Measurements from ENCODE around the gene CXorf58.

CXorf58 gene

GRCh38 chrX:23879380-23880090, 28.3 kb upstream of the CXorf58 start:
- DNase-seq (ENCODE audit: low spot score), result no peak
- no peak for TF ChIP-seq CTCF (IDR thresholded peaks at IDR 0.05; ENCODE audit: extremely low read depth, insufficient read depth, missing control alignments)
- in situ Hi-C loops (cut with MboI; ENCODE audit: low pct_unique_long_range_greater_than_20kb, low sequenced_read_pairs, unreplicated experiment), result no loop called here

GRCh38 chrX:23883737-23884354, 24.0 kb upstream of the CXorf58 start:
- DNase-seq (ENCODE audit: low spot score), result no peak
- TF ChIP-seq CTCF (IDR thresholded peaks at IDR 0.05; ENCODE audit: extremely low read depth, insufficient read depth, missing control alignments), result no peak
- in situ Hi-C loops (cut with MboI; ENCODE audit: low pct_unique_long_range_greater_than_20kb, low sequenced_read_pairs, unreplicated experiment), result no loop called here

- DNase-seq (ENCODE audit: low spot score), result no peak
- in situ Hi-C loops (cut with MboI; ENCODE audit: low pct_unique_long_range_greater_than_20kb, low sequenced_read_pairs, unreplicated experiment), result no loop called here
- no peak for TF ChIP-seq CTCF (IDR thresholded peaks at IDR 0.05; ENCODE audit: extremely low read depth, insufficient read depth, missing control alignments)
These were observed 23.3 kb upstream of the CXorf58 start for GRCh38 chrX:23884427-23885024.

- no peak for DNase-seq (ENCODE audit: low spot score)
- in situ Hi-C loops (cut with MboI; ENCODE audit: low pct_unique_long_range_greater_than_20kb, low sequenced_read_pairs, unreplicated experiment), result no loop called here
- no peak for TF ChIP-seq CTCF (IDR thresholded peaks at IDR 0.05; ENCODE audit: extremely low read depth, insufficient read depth, missing control alignments)
These were observed 22.0 kb upstream of the CXorf58 start for GRCh38 chrX:23885803-23886202.

- no peak for DNase-seq (ENCODE audit: low spot score)
- no peak for TF ChIP-seq CTCF (IDR thresholded peaks at IDR 0.05; ENCODE audit: extremely low read depth, insufficient read depth, missing control alignments)
- in situ Hi-C loops (cut with MboI; ENCODE audit: low pct_unique_long_range_greater_than_20kb, low sequenced_read_pairs, unreplicated experiment), result no loop called here
These were observed 20.4 kb upstream of the CXorf58 start for GRCh38 chrX:23887451-23887850.

- no peak for TF ChIP-seq CTCF (IDR thresholded peaks at IDR 0.05; ENCODE audit: extremely low read depth, insufficient read depth, missing control alignments)
- no peak for DNase-seq (ENCODE audit: low spot score)
- in situ Hi-C loops (cut with MboI; ENCODE audit: low pct_unique_long_range_greater_than_20kb, low sequenced_read_pairs, unreplicated experiment), result no loop called here
These were observed 19.9 kb upstream of the CXorf58 start for GRCh38 chrX:23887918-23888317.
